Activated naive CD8-positive, alpha-beta T cell treated with anti-CD3 and anti-CD28 coated beads for 36 hours (primary cell): ENCODE measurements around the gene DNAH1. TPM values are rescaled to one million over a fixed set of nuclear protein-coding genes. Genes with fewer than 3 reads are reported as not detected.

Experiments
- DNase-seq: peaks from one replicate; pipeline ENCODE4 v3.0.0; 2021
- H3K27ac Mint-ChIP-seq: one replicate; pipeline ENCODE4 v1.8.0; 2022; ENCODE audit warnings: mild to moderate bottlenecking, moderate library complexity, mixed read lengths
- H3K27me3 Mint-ChIP-seq: one replicate; pipeline ENCODE4 v1.8.0; 2022; ENCODE audit warnings: mild to moderate bottlenecking, mixed read lengths
- H3K36me3 Mint-ChIP-seq: one replicate; pipeline ENCODE4 v1.8.0; 2021; ENCODE audit warnings: mild to moderate bottlenecking, mixed read lengths
- H3K4me1 Mint-ChIP-seq: one replicate; pipeline ENCODE4 v1.8.0; 2021; ENCODE audit warnings: mixed read lengths
- H3K4me3 Mint-ChIP-seq: one replicate; pipeline ENCODE4 v1.8.0; 2022; ENCODE audit warnings: mild to moderate bottlenecking, moderate library complexity, mixed read lengths
- H3K9me3 Mint-ChIP-seq: one replicate; pipeline ENCODE4 v1.8.0; 2022; ENCODE audit warnings: mixed read lengths
- total RNA-seq, 2 experiments: library from RNA; stranded (reverse); gene quantifications; one replicate each; pipeline ENCODE4 v1.2.3, GENCODE V29; 2021

The DNAH1 gene
- total RNA-seq, 2 experiments from 2014 or later, result 2.6 to 3.7 TPM

DNA sequence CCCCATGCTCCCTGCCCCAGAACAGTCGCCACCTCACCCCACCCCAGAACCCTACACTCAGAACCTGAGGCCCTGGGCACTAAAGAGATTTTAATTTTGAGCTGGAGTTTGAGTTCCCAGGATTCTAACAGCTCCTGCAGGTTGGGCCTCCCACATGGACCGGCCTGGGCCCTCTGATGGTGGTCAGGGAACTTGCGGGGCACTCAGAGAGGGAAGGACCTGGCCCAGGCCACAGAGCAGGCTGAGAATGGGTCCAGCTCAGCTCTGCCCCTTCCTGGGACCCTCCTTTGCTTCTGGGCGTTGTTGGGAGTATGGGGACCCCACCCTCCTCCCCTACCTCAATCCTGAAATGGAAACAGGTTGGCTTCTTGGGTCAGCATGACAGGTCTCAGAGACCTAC is 129.9 kb downstream of the DNAH1 start:
- Mint-ChIP-seq H3K27ac (no peak overlapping the region), H3K36me3 (no peaks in the 10 kb centered on the region), H3K27me3 (no peaks in the 10 kb centered on the region), H3K4me1 (peaks cover 6% of the 10 kb centered on the region), H3K4me3 (no peak overlapping the region), H3K9me3 (no peaks in the 10 kb centered on the region)
- DNase-seq, result no peak

DNA sequence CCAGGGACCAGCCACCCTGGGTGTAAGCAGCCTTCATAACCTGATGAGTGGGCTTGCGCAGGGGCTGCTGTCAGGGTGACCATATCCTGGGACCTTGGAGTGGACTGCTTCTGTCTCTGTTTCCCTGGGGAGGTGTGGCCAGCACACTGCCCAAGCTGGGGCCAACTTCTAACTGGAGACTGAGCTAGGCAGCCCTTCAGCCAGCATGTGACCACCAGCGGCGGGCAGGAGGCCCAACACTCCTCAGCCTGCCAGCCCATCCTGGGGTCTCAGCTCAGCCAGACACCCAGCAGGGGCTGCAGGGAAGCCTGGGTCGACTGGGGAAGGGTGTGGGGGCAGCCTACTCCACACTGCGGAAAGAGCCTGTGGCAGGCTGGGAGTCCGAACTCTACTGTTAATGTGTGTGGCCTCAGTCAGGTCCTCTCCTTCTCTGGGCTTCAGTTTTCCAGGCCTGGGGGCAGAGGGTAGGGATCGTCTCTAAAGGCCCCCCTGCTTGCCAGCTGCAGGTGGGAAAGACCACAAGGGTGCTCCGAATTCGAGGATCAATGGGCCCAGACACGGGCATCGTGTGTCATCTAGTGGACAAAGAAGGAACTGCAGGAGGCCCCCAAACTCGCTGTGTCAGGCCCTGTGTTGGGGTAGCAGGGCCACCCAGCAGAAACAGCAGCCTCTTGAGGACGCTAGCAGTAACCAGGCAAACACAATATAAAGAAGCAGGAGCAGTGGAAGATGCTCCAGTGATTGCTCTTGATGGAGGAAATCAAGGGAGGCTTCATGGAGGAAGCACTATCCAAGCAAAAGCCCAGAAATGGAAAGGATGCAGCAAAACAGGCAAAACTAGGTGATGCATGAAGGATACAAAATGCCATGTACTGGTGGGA is 130.8 kb downstream of the DNAH1 start:
- Mint-ChIP-seq H3K4me1 (peaks cover 6% of the 10 kb centered on the region), H3K27ac (no peak overlapping the region), H3K36me3 (no peaks in the 10 kb centered on the region), H3K27me3 (no peaks in the 10 kb centered on the region), H3K9me3 (no peaks in the 10 kb centered on the region), H3K4me3 (no peak overlapping the region)
- peak; percentile 74 for DNase-seq

DNA sequence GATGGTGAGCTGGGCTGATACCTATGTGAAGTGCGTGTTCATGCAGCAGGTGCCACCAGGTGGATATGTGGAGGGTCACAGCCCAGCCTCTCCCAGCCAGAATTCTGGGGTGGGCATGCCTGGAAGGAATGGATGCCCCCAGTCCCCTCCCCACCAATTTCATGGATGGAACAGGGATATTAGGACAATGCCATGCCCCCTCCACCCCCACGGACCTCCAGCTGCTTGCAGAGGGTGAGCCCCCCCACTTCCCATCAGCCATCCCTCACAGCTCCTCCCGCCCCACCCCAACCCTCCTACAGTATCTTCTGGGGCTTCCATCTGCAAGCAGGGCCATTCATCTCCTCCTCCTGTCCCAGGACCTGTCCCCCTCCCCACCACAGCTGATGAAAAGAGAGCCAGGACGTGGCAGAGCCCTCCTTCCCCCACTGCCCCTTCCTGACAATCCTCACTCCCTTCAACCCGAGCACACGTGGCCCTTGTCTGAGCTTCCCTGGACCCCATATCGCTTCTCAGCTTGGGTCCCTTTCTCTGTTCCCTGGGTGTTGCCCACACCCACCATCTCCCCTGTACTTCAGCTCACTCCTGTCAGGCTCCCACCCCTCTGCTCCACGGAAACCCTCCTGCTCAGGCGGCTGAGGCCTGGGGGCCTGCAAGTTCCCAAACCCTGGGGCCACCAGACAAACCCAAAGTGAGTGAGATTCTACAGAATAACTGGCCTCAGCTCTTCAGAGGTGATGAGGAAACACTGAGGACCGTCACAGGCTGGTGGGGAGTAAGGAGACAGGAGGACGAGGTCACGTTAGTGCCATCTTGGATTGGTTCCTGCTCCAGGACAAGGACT is 131.6 kb downstream of the DNAH1 start:
- DNase-seq, result no peak
- H3K27ac Mint-ChIP-seq, result no peak overlapping the region
- H3K36me3 Mint-ChIP-seq, result no peaks in the 10 kb centered on the region
- peaks cover 6% of the 10 kb centered on the region for H3K4me1 Mint-ChIP-seq
- H3K27me3 Mint-ChIP-seq, result no peaks in the 10 kb centered on the region
- no peaks in the 10 kb centered on the region for H3K9me3 Mint-ChIP-seq
- H3K4me3 Mint-ChIP-seq, result no peak overlapping the region

Other genes with a start within 250 kb of the DNAH1 start
- gene POC1A, start 161.9 kb upstream of the DNAH1 start, total RNA-seq, result 10 to 100 TPM; 23.8 to 24.8 TPM
- 10 to 100 TPM; 59.4 to 63.0 TPM for gene ALAS1, start 118.2 kb upstream of the DNAH1 start, total RNA-seq
- 1 to 10 TPM in 1 of 2 experiments, under 1 TPM in 1; 0.85 to 1.4 TPM for gene TLR9, start 90.7 kb upstream of the DNAH1 start, total RNA-seq
- gene TWF2, start 77.2 kb upstream of the DNAH1 start, total RNA-seq, result 100 to 1,000 TPM; 127 to 134 TPM
- 10 to 100 TPM; 69.7 to 74.9 TPM for gene PPM1M, start 70.6 kb upstream of the DNAH1 start, total RNA-seq
- 100 to 1,000 TPM; 121 to 123 TPM for gene WDR82, start 37.7 kb upstream of the DNAH1 start, total RNA-seq
- 10 to 100 TPM; 16.1 to 17.2 TPM for gene GLYCTK, start 28.5 kb upstream of the DNAH1 start, total RNA-seq
- 100 to 1,000 TPM; 104 to 107 TPM for gene BAP1, start 93.7 kb downstream of the DNAH1 start, total RNA-seq
- 10 to 100 TPM; 15.4 to 16.6 TPM for gene PHF7, start 94.3 kb downstream of the DNAH1 start, total RNA-seq
- gene SEMA3G, start 128.8 kb downstream of the DNAH1 start, total RNA-seq, result under 1 TPM in 1 of 2 experiments, not detected in 1; 0.19 TPM
- gene TNNC1, start 137.7 kb downstream of the DNAH1 start, total RNA-seq, result 1 to 10 TPM; 2.9 to 4.2 TPM
- gene NISCH, start 139.3 kb downstream of the DNAH1 start, total RNA-seq, result 10 to 100 TPM; 55.0 to 57.3 TPM
- gene STAB1, start 179.0 kb downstream of the DNAH1 start, total RNA-seq, result under 1 TPM; 0.08 to 0.10 TPM
- gene NT5DC2, start 217.5 kb downstream of the DNAH1 start, total RNA-seq, result 10 to 100 TPM; 66.6 to 73.4 TPM
- 10 to 100 TPM; 23.4 to 23.6 TPM for gene UQCC5, start 220.3 kb downstream of the DNAH1 start, total RNA-seq